ENCODE results near the gene SLF1.

The SLF1 gene

GRCh38 chr5:94667937-94668336 lies 49.5 kb downstream of the SLF1 start:
- DNase-seq, result no peak

DNA sequence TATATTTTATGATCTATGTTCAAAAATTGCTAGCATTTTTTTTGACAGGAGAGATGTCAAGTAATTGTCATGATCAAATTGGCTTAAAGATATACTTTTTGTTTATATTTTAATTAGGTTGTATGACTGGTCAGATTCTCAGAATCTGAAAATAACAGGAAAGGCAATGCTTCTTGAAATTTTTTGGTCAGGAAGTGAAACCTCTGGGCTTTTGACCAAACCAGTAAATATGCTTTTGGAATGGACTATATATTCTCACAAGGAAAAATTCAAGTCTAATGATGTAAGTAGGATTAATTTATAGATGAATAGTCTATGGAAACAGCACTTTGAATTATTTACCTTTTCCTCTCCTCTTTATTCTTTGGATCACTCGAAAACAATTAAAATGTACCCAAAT lies 52.3 kb downstream of the SLF1 start:
- no peak for DNase-seq

DNA sequence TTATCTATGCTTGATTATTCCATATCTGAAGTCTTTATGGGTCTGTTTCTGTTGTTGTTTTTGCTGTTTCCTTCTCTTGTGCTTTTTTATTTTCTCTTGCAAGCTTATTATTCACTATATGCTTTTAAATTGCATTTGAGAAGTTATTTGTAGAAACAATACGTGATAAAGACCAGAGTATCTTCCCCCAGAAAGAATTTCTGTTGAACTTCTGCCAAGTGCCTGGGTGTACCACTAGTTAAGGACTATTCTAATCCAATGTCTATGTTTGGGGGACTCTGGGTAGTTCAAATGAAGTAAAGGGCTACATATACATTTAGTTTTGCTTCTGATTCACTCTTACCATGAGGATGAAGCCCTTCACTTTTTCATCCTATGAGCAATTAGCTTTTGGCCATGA lies 54.3 kb downstream of the SLF1 start:
- DNase-seq, result no peak

- DNase-seq, result no peak
These were observed 56.3 kb downstream of the SLF1 start for GRCh38 chr5:94674490-94675382.

DNA sequence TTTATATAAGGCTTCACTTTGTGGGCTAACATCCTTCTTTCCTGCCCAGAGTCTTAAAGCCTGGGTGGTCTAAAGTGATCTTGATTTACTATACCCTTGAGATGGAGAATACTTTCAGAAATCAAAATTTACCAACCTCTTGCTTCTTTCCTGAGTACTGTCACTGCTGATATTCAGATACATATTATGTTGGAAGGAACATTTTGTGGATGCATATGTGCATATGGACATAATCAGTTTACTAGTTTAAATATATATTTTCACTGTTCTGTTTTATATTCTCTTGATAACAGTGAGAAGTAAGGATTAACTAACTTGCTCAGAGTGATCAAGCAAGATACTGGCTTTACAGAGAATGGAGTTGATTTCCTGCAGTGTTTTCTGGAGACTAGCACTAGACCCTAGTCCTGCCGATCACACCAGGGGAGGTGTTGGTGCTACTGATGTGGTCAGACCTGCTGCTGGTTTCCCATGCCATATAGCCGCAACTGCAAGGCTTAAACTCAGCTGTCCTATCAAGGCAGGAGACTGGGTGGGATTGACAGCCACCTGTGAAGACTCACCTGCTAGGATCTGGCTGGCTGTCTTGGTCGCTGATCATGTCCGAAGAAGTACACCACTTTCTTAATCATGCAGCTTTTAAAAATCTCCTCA lies 57.6 kb downstream of the SLF1 start:
- no peak for DNase-seq

GRCh38 chr5:94682814-94683520 lies 64.5 kb downstream of the SLF1 start:
- DNase-seq, result no peak

DNA sequence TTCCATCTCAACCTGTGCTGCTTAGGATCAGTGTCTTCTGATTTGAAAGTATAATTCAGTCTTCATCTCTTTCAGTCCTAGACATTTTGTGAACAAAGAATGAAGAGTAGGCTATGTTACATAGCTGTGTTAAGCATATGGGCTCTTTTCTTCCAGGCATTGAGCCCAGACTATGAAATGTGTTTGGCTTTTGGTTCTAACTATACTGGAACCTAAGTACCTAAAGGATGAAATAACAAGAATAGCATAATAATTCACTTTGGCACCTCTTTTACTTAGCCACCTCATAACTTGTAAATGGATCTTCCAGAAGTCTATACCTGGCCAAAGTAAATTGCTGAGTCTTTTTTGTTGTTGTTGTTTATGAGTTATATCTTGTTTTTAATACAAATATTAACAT lies 71.4 kb downstream of the SLF1 start:
- DNase-seq, result no peak

DNA sequence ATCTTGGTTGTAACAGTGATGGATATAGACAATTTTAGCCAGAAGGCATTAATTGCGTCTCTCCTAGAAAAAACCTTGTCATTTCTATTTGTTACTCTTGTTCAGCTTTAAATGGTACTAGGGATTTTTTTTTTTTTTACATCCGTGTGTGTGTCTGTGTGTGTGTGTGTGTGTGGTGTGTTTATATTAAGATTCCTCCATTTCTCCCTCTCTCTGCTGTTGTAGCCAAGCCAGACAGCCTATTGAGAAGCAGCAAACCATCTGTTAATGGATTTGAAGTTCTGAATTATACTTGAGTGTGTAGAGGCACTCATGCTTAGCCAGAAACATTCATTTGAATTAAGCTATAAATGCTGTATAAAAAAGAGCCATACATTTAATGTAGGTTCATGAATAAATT lies 72.3 kb downstream of the SLF1 start:
- no peak for DNase-seq

DNA sequence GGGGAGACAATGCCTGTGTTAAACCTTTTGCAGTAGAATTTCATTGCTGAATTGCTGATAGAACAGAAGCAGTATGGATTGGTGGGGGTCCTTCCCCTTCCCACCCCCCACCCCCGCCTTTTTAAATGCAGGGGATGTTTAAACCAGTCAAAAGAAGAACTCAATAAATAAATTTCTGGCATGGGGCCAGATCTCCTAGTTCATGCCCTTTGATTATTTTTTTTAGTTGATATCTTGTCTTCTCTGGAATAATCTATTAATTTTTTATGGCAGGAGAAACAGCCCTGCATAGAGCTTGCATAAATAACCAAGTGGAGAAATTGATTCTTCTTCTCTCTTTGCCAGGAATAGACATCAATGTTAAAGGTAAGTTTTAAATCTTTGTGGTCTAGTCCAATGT lies 72.8 kb downstream of the SLF1 start:
- no peak for DNase-seq

DNA sequence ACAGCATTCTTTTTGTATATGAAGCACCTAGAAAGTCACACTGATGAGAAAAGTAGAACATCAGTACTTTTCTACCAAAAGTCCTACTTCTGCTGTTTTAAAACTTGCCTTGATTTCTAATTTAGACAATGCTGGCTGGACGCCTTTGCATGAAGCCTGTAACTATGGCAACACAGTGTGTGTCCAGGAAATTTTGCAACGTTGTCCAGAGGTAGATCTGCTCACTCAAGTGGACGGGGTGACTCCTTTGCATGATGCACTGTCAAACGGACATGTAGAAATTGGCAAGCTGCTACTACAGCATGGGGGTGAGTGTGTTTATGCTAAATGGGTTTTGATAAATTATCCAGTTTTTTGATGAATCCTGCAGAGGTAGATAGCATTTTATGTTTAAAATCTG lies 73.5 kb downstream of the SLF1 start:
- DNase-seq, result no peak

DNA sequence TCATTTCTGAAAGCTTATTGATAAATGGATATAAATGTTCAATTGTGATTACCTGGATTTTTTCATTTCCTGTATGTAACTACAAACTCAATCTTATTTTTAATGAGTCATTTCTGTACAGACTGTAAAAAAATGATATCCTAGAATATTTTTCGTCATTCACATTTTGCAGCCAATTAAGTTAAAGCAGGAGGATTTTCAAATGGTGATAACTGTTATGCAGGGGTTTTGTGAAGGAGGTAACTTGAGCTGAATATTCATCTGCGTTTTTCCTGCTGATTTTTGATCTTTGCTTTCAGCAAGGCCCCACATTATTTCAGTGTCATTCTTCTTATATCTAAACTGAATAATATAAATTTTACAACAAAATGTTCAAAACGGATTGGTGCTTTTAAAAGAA lies 74.1 kb downstream of the SLF1 start:
- no peak for DNase-seq

GRCh38 chr5:94693043-94693822 lies 74.8 kb downstream of the SLF1 start:
- no peak for DNase-seq

- no peak for DNase-seq
These were observed 75.4 kb downstream of the SLF1 start for GRCh38 chr5:94693845-94694370.

GRCh38 chr5:94694671-94695070 lies 76.2 kb downstream of the SLF1 start:
- no peak for DNase-seq

DNA sequence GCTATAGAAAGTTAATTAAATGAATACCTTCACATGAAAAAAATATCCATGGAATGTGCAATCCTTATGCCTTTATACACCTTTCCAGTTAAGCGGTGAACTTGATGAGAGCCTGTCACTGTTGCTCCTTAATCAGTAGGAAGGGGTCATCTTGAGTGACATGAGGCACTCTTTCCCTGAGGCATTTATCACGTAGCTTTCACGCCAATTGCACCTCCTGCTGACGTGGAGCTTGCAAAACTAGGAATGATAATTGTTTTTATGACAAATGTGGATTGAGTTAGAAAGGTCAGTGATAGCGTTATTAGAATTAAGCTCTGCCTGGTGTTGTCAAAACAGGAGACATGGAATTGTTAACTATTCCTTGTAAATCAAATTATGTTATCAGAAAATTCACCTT lies 79.7 kb downstream of the SLF1 start:
- no peak for DNase-seq

DNA sequence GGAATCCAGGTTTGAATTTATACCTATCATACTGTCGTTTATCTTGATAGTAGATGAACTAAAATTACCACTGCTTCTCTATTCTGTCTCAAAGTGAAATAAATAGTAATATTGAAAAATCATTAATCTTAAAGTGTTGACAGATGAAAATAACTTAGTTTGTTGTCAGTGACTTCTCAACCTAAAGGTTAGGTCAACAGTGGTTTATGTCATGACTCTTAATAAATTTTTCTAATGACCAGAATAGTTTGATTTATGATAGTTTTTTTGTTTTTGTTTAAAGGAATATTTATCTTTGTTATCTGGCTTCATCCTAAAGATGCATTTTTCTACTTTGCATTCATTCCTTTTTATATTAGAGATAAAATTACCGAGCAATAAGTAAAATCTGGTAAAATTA lies 81.1 kb downstream of the SLF1 start:
- no peak for DNase-seq

GRCh38 chr5:94700592-94700991 lies 82.1 kb downstream of the SLF1 start:
- no peak for DNase-seq

GRCh38 chr5:94702729-94703128 lies 84.3 kb downstream of the SLF1 start:
- no peak for DNase-seq

GRCh38 chr5:94705427-94705826 lies 87.0 kb downstream of the SLF1 start:
- no peak for DNase-seq

DNA sequence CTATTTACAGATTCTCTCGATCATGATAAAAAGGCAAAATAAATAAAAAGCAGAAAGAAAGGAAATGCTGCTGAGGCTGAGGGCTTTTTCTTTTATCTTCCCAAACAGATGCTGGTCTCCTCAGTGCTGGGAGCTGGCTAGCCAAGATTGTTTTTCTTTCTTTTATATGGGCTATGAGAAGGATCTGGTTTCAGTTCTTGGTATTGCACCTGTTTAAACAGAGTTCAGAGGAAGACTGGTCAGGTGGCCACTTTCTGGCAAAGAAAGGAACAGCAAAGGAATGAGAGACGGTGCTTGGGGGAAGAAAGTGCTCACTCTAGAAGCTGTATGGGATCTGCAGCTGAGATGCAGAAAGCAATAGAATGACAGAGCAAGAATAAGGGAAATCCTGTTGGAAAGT lies 88.9 kb downstream of the SLF1 start:
- no peak for DNase-seq

DNA sequence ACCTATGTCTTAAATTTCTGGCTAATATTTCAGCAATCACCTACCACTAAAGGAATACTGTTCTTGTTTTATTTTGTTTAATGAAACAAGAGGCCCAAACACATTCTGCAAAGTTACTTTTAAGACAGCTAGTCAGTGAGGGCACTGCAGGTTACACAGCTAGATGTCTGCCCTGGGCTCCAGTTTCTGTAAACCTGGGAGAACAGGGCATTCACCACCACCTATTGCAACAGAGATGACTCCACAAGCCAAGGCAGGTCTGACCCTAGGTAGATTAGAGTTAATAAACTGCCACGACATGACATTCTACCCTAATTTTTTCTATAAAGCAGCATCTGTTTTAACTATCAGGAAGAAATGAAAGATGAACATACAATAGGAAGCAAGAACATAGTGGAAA lies 90.8 kb downstream of the SLF1 start:
- no peak for DNase-seq

GRCh38 chr5:94711785-94712184 lies 93.3 kb downstream of the SLF1 start:
- no peak for DNase-seq

- DNase-seq, result no peak
These were observed 97.3 kb downstream of the SLF1 start for GRCh38 chr5:94715768-94716167.

Measured in stimulated activated CD4-positive, alpha-beta T cell treated with anti-CD3 and anti-CD28 coated beads, Interleukin-1b, Interleukin-23, amount 100 ng/mL, for 48 hours (primary cell).